Stimulated activated CD4-positive, alpha-beta T cell treated with anti-CD3 and anti-CD28 coated beads, Interleukin-12 subunit alpha, Interleukin-12 subunit beta, amount 100 ng/mL, for 24 hours (primary cell): ENCODE data around the gene SPTLC1.
"Not testable (repeated sequence)": the region's sequence is repeated elsewhere in the genome, so short reads cannot be mapped to it uniquely, and the experiment has no call there.

Experiments
- DNase-seq, 2 experiments: peaks; one replicate each; pipeline ENCODE4 v3.0.0-alpha.2; 2020; ENCODE audit warnings: low read depth in 2 of 2

SPTLC1 gene

GRCh38 chr9:92033307-92033706 lies 81.9 kb downstream of the SPTLC1 start:
- DNase-seq: no peak

DNA sequence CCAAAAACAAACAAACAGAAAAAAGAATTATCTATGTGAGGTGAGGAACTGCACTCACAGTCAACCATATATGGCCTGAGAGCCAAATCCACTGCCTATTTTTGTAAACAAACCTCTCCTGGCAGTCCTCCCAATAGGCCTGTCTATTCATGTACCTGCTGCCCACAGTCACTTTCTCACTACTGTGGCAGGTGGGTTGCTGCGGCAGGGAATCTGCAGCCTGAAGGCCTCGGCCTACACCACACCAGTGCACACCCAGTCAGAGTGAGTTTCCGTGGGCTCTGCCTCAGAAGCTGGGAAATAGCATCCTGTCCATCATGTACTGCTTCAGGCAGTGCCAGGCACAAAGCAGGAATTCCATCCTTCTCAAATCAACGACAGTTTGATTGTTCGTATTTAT lies 82.3 kb downstream of the SPTLC1 start:
- DNase-seq: no peak

- no peak for DNase-seq
Observed at GRCh38 chr9:92030367-92030766, 84.8 kb downstream of the SPTLC1 start.

DNA sequence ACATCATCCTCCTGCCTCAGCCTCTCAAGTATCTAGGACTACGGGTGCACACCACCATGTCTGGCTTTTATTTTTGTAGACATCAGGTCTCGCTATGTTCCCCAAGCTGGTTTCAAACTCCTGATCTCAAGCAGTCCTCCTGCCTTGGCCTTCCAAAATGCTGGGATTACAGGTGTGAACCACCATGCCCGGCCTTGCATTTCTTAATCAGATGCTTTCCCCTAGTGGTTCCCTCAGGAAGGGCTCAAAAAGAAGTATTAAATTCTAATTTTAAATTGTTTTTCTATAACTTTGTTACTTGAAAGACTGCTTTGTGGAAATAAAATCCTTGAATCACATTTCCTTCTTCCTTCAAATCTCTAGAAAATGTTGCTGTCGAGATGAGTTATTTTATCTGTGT lies 85.7 kb downstream of the SPTLC1 start:
- no peak for DNase-seq

- DNase-seq: no peak
Observed at GRCh38 chr9:92026206-92027002, 88.8 kb downstream of the SPTLC1 start.

DNA sequence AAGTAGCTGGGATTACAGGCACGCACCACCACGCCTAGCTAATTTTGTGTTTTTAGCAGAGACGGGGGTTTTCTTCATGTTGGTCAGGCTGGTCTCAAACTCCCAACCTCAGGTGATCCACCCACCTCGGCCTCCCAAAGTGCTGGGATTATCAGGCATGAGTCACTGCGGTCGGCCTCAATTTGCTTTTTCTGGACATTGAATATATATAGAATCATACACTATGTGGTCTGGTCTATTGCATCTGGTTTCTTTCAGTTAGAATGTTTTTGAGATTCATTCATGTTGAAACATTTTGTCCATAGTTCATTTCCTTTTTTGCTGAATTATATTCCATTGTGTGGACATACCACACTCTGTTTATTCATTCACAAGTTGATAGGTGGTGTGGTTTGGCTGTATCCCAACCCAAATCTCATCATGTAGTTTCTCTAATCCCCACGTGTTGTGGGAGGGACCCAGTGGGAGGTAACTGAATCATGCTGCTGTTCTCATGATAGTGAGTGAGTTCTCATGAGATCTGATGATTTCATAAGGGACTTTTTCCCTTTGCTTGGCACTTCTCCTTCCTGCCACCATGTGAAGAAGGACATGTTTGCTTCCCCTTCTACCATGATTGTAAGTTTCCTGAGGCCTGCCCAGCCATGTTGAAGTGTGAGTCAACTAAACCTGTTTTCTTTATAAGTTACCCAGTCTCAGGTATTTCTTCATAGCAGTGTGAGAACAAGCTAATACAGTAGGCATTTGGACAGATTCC lies 93.2 kb downstream of the SPTLC1 start:
- DNase-seq: not testable (repeated sequence)

DNA sequence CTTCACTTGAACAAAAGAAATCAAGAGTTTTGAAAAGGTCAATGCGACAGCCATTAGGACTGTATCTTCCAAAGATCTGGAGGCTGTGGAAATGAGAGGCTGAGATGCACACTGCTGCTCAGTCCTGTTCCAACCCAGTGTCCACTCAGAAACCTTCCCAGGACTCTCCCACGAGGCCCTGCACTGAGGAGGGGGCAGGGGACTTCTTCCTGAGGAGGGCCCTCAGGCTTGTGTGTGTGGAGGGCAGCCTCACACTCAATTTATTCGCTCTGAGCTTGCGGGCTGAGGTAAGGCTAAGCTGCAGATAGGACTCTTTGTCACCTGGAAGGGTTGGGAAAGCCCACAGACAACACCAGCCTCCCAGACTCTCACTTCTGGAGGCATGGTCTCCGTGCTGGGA lies 95.6 kb downstream of the SPTLC1 start:
- no peak for DNase-seq

DNA sequence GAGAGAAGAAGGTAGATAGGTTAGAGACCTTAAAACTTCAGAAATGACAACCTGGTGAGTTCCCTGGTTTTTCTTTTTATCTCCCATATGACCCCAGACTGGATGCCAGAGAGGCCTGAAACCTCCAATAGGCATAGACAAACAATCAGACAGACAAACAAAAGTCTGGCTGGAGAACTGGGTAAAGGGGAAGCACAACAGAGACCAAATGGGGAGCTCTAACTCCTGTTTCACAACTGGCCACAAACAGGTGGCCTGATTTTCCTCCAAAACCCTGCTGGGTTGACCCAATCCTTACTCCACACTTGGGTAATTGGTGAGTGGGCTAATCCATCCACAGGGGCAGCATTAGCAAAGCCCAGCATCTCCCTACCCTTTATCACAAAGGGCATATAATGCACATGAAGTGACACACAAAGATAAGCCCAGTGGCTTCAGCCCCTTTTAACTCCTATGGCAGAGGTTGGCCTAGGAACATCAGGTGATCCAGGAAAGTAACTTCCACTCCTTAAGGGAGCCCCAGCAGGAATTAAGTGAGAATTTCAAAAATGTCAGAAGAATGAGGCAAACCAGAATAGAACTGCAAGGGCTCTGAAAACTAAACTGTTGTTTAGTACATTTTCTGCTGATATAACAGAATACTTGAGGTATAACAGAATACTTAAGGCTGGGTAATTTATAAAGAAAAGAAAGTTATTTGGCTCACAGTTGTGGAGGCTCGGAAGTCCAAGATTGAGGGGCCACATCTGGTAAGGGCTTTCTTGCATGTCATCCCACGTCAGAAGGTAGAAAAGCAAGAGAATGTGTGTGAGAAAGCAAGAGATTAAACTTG lies 104.3 kb downstream of the SPTLC1 start:
- no peak for DNase-seq

DNA sequence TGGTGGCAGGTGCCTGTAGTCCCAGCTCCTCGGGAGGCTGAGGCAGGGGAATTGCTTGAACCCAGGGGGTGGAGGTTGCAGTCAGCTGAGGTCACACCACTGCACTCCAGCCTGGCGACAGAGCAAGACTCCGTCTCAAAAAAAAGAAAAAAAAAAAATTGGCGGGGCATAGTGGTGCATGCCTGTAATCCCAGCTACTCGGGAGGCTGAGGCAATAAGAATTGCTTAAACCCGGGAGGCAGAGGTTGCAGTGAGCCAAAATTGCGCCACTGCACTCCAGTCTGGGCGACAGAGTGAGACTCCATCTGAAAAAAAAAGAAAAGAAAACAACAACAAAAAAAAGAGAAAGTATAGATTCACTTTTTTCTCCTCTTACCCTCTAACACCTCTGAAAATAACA lies 105.0 kb downstream of the SPTLC1 start:
- DNase-seq: not testable (repeated sequence)

GRCh38 chr9:92008041-92008440 lies 107.2 kb downstream of the SPTLC1 start:
- no peak for DNase-seq

GRCh38 chr9:92004045-92004392 lies 111.2 kb downstream of the SPTLC1 start:
- DNase-seq: no peak

- no peak for DNase-seq
Observed at GRCh38 chr9:92003308-92004044, 111.7 kb downstream of the SPTLC1 start.

DNA sequence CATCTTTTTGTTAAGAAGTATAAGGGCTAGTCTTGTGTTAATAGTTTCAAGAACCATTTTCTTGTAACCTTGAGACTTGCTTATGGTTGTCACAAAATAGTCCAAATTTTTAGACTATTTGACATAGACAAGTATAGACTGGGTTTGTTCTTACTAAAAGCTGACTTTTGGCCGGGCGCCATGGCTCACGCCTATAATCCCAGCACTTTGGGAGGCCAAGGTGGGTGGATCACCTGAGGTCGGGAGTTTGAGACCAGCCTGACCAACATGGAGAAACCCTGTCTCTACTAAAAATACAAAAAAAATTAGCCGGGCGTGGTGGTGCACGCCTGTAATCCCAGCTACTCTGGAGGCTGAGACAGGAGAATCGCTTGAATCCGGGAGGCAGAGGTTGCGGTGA lies 113.3 kb downstream of the SPTLC1 start:
- DNase-seq: not testable (repeated sequence)

GRCh38 chr9:92001244-92001643 lies 114.0 kb downstream of the SPTLC1 start:
- DNase-seq: no peak

DNA sequence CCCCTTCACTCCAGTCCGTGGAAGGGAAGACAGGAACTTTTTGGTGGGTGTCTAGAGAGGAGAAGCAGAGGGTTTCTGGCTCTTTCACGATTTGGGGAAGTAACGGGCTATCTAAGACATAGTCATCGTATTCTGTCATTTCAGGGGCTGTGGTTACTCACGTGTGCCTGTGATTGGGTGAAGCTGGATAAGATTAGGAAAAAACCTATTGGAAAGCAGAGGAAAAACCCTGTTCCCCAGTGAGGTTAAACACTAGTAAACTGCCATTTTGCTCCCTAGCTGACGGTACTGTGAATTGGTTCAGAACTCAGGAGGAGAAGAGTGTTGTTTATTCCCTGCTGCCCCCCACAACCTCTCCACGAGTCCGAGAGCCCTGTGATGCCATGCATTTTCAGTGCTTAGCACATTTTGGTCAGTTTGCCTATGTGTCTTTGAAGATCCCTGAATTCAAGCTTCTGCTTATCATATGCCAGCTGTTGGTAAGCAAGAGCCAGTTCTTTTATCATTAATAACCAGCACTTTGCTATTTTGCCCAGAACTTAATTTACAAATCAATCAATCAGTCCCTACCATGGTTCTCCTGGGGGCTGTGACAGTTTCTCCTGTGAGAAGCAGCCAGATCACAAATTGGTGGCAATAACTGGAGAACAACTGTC lies 120.1 kb downstream of the SPTLC1 start:
- no peak for DNase-seq

DNA sequence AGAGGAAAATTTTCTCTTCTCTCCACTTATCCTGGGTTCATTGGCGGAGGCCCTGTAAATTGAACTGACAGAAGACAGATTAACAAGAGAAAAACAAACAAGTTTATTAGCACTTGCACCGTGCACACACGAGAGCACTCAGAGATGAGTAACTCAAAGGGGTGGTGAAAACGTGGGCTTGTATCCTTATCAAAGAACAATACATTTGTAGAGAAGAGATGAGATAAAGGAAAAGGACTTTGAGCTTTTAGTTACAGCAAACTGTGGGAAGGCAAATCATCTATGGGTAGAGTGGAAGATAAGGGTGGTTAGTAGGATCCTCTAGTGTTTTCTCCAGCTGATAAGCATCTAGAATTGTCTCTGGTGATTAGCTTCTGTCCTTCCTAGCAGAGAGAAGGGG lies 120.8 kb downstream of the SPTLC1 start:
- no peak for DNase-seq

- DNase-seq: no peak
Observed at GRCh38 chr9:91992461-91993041, 122.7 kb downstream of the SPTLC1 start.

GRCh38 chr9:91991721-91992341 lies 123.4 kb downstream of the SPTLC1 start:
- DNase-seq: no peak

- no peak for DNase-seq
Observed at GRCh38 chr9:91986248-91986647, 129.0 kb downstream of the SPTLC1 start.

GRCh38 chr9:91985692-91986091 lies 129.5 kb downstream of the SPTLC1 start:
- no peak for DNase-seq
